Suprapubic skin (tissue), 4 donors: Measurements from ENCODE around the gene CTBP2. TPM values are rescaled to one million over a fixed set of nuclear protein-coding genes. Genes with fewer than 3 reads are reported as not detected.

Source experiments
- DNase-seq, 2 donors: peaks; one replicate each; pipeline ENCODE4 v3.0.0-alpha.2; 2019; ENCODE audit warnings: low spot score in 2 of 2
- H3K27ac ChIP-seq: fragments of 200-600 bp; sonication (generic); one replicate; pipeline ENCODE4 v1.5.1; 2019
- H3K27me3 ChIP-seq: fragments of 200-600 bp; sonication (generic); one replicate; pipeline ENCODE4 v1.5.1; 2019
- H3K36me3 ChIP-seq: fragments of 200-600 bp; sonication (generic); one replicate; pipeline ENCODE4 v1.5.1; 2019
- H3K4me1 ChIP-seq: fragments of 200-600 bp; sonication (generic); one replicate; pipeline ENCODE4 v1.5.1; 2019
- H3K4me3 ChIP-seq: fragments of 200-600 bp; sonication (generic); one replicate; pipeline ENCODE4 v1.5.1; 2019; ENCODE audit warnings: mild to moderate bottlenecking
- H3K9me3 ChIP-seq: fragments of 200-600 bp; sonication (generic); one replicate; pipeline ENCODE4 v1.5.1; 2019
- EP300 ChIP-seq: sonication (generic); formaldehyde crosslinking; IDR thresholded peaks from one replicate; pipeline ENCODE4 v1.6.1; 2017; ENCODE audit warnings: antibody characterized with exemption
- POLR2A ChIP-seq, 2 donors: fragments of 450-650 bp; IDR thresholded peaks; one replicate each; pipeline ENCODE4 v1.6.1; 2017; ENCODE audit warnings: antibody characterized with exemption in 2 of 2, mild to moderate bottlenecking in 2 of 2, moderate library complexity in 2 of 2
- POLR2AphosphoS5 ChIP-seq, 3 donors: sonication (generic); formaldehyde crosslinking; IDR thresholded peaks; one replicate each; pipeline ENCODE4 v1.6.1; 2017; ENCODE audit warnings: antibody characterized with exemption in 3 of 3
- WGBS: methylation state at CpG from one replicate; pipeline ENCODE4 v1.1.5; 2018; 5-methylcytosine and 5-hydroxymethylcytosine counted together
- total RNA-seq, 4 donors: library from RNA; depleted of rRNA; stranded (reverse); fragments of >200 nt; gene quantifications; one replicate each; pipeline ENCODE4 v1.1.0, GENCODE V29; 2016
- TF ChIP-seq, protein P1 (sequence below), 2 donors: fragments of 200-600 bp in 1 of 2; fragments of 450-650 bp in 1 of 2; sonication (generic) in 1 of 2; IDR thresholded peaks; one replicate each; pipeline ENCODE4 v1.5.1; 2016 to 2019; ENCODE audit warnings: antibody characterized with exemption in 2 of 2, mild to moderate bottlenecking in 1 of 2, moderate library complexity in 1 of 2

CTBP2 gene
- total RNA-seq, 4 donors from 2014 or later: 19.7 to 45.7 (median 29.4) TPM

- Histone ChIP-seq H3K4me1 (peaks cover 38% of the 10 kb centered on the region), H3K27me3 (no peaks in the 10 kb centered on the region), H3K9me3 (no peaks in the 10 kb centered on the region), H3K4me3 (no peak overlapping the region), H3K36me3 (peaks cover 22% of the 10 kb centered on the region), H3K27ac (peak overlapping the region; percentile 26)
- TF ChIP-seq POLR2A (IDR thresholded peaks at IDR 0.05) (no peak), EP300 (no peak), POLR2AphosphoS5 (IDR thresholded peaks at IDR 0.05) (no peak)
- TF ChIP-seq, protein P1, sequence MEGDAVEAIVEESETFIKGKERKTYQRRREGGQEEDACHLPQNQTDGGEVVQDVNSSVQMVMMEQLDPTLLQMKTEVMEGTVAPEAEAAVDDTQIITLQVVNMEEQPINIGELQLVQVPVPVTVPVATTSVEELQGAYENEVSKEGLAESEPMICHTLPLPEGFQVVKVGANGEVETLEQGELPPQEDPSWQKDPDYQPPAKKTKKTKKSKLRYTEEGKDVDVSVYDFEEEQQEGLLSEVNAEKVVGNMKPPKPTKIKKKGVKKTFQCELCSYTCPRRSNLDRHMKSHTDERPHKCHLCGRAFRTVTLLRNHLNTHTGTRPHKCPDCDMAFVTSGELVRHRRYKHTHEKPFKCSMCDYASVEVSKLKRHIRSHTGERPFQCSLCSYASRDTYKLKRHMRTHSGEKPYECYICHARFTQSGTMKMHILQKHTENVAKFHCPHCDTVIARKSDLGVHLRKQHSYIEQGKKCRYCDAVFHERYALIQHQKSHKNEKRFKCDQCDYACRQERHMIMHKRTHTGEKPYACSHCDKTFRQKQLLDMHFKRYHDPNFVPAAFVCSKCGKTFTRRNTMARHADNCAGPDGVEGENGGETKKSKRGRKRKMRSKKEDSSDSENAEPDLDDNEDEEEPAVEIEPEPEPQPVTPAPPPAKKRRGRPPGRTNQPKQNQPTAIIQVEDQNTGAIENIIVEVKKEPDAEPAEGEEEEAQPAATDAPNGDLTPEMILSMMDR (IDR thresholded peaks at IDR 0.05): no peak
- no peak for DNase-seq
- WGBS: 61% methylated on average over 6 of the region's 6 CpGs
Measured at GRCh38 chr10:125007436-125007835, 152.9 kb downstream of the CTBP2 start.

GRCh38 chr10:125006921-125007426 lies 153.4 kb downstream of the CTBP2 start:
- peaks cover 39% of the 10 kb centered on the region for H3K4me1 ChIP-seq
- H3K4me3 ChIP-seq: no peak overlapping the region
- DNase-seq: peak; percentile 71 to 72
- no peak for TF ChIP-seq POLR2A (IDR thresholded peaks at IDR 0.05)
- peaks cover 27% of the 10 kb centered on the region for H3K36me3 ChIP-seq
- H3K27ac ChIP-seq: no peak overlapping the region
- no peaks in the 10 kb centered on the region for H3K27me3 ChIP-seq
- WGBS: 70% methylated on average over 19 of the region's 19 CpGs
- H3K9me3 ChIP-seq: no peaks in the 10 kb centered on the region

DNA sequence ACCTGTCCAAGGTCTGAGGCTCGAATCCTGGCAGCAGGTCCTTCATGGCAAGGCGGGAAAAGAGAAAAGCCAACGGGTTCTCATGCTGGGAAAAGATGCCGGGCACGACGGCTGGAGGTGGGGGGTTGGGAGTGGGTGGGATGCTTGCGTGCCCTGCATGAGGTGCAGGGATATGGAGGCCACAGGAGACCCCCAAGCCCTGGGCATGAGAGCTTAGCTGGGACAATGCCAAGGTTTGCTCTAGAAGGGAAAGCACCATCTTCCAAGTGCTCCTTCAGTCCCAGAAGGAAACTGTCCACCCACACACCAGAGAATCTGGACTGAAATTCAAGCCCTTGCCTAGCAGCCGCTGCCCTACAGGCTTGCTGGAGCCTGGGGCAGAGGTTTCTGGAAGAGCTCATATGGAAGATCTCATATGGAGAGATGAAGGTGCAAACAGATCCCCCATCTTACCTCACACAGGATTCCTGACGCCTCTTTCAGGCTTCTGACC lies 154.1 kb downstream of the CTBP2 start:
- 89% methylated on average over 9 of the region's 9 CpGs for WGBS
- TF ChIP-seq POLR2AphosphoS5 (IDR thresholded peaks at IDR 0.05): no peak
- Histone ChIP-seq H3K27me3 (no peaks in the 10 kb centered on the region), H3K27ac (no peak overlapping the region), H3K4me1 (peaks cover 39% of the 10 kb centered on the region), H3K36me3 (peaks cover 28% of the 10 kb centered on the region), H3K4me3 (no peak overlapping the region), H3K9me3 (no peaks in the 10 kb centered on the region)
- DNase-seq: peak in 1 of 2 donors; percentile 38

DNA sequence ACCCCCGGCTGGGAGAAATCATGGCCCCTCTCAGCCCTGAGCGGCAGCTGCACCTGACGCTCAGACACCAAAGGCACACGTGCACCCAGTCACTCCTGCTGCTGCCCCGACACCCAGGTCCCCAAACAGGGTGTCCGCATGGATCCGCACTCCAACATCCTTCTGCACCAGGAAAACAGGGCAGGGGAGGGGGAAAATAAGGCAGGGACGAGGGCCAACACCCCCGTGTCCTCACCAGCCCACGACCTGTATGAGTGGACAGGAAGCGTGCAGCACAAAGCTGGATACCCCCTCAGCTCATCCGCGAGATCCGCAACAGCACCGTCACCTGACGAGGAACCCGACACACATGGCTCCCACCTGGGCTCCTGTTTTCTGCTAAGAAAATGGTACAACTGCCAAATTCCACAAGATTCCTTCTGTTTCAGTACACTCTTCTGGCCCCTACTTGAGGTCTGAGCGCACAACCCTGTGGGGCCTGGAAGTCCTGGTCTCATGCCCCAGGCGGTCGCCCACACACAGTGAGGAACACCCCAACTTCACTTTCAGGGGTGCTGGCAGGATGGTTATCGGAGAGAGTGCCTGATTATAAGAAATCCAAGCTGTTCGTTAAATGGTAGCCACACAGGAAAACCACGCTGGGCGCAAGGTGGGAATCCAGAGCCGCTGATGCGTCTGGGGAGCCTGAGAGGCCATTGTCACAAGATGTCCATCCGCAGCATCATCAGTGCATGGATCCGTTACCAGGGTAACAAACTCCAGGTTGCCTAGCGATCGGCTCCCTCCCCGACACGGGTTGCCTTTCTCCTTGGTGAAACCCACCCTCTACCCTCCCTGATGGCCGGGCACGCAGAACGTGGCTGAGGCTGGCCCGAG lies 154.8 kb downstream of the CTBP2 start:
- no peak overlapping the region for H3K27ac ChIP-seq
- TF ChIP-seq, protein P1 (IDR thresholded peaks at IDR 0.05): no peak
- TF ChIP-seq POLR2A (IDR thresholded peaks at IDR 0.05): no peak
- no peak for TF ChIP-seq POLR2AphosphoS5 (IDR thresholded peaks at IDR 0.05)
- H3K4me1 ChIP-seq: peaks cover 45% of the 10 kb centered on the region
- 93% methylated on average over 33 of the region's 36 CpGs for WGBS
- H3K27me3 ChIP-seq: no peaks in the 10 kb centered on the region
- H3K9me3 ChIP-seq: no peaks in the 10 kb centered on the region
- DNase-seq: peak; percentile 54 to 67
- no peak overlapping the region for H3K4me3 ChIP-seq
- peaks cover 28% of the 10 kb centered on the region for H3K36me3 ChIP-seq

- 93% methylated on average over 12 of the region's 19 CpGs for WGBS
- peaks cover 32% of the 10 kb centered on the region for H3K36me3 ChIP-seq
- DNase-seq: peak; percentile 49 to 70
Measured at GRCh38 chr10:125004571-125005311, 155.6 kb downstream of the CTBP2 start.

More at GRCh38 chr10:125004571-125005311, 155.6 kb downstream of the CTBP2 start:
- TF ChIP-seq EP300 (no peak), POLR2AphosphoS5 (IDR thresholded peaks at IDR 0.05) (no peak), POLR2A (IDR thresholded peaks at IDR 0.05) (no peak)
- TF ChIP-seq, protein P1 (IDR thresholded peaks at IDR 0.05): no peak
- H3K27ac ChIP-seq: no peak overlapping the region
- no peaks in the 10 kb centered on the region for H3K9me3 ChIP-seq
- H3K4me1 ChIP-seq: peaks cover 53% of the 10 kb centered on the region
- no peak overlapping the region for H3K4me3 ChIP-seq
- H3K27me3 ChIP-seq: no peaks in the 10 kb centered on the region
